ENCODE data around the gene SUPT3H. TPM values are rescaled to one million over a fixed set of nuclear protein-coding genes. Genes with fewer than 3 reads are reported as not detected.

The SUPT3H gene
- total RNA-seq, 1 donor from 2014 or later: 16.0 TPM

GRCh38 chr6:45136495-45136894, 241.2 kb downstream of the SUPT3H start:
- no peak for TF ChIP-seq CTCF (IDR thresholded peaks at IDR 0.05; ENCODE audit: partially characterized antibody, unreplicated experiment)
- peaks cover 22% of the 10 kb centered on the region for H3K36me3 Mint-ChIP-seq (ENCODE audit: unreplicated experiment)
- H3K9me3 Mint-ChIP-seq (ENCODE audit: unreplicated experiment): peaks cover 11% of the 10 kb centered on the region
- no peaks in the 10 kb centered on the region for H3K4me1 Mint-ChIP-seq (ENCODE audit: low read depth, unreplicated experiment)
- no peaks in the 10 kb centered on the region for H3K27me3 Mint-ChIP-seq (ENCODE audit: unreplicated experiment)
- H3K27ac Mint-ChIP-seq (ENCODE audit: unreplicated experiment): no peak overlapping the region
- DNase-seq: no peak
- no peak overlapping the region for H3K4me3 Mint-ChIP-seq (ENCODE audit: unreplicated experiment)

- no peak for TF ChIP-seq CTCF (IDR thresholded peaks at IDR 0.05; ENCODE audit: partially characterized antibody, unreplicated experiment)
- Mint-ChIP-seq H3K4me3 (ENCODE audit: unreplicated experiment) (no peak overlapping the region), H3K36me3 (ENCODE audit: unreplicated experiment) (peaks cover 17% of the 10 kb centered on the region), H3K27ac (ENCODE audit: unreplicated experiment) (no peak overlapping the region), H3K4me1 (ENCODE audit: low read depth, unreplicated experiment) (no peaks in the 10 kb centered on the region), H3K9me3 (ENCODE audit: unreplicated experiment) (peaks cover 10% of the 10 kb centered on the region), H3K27me3 (ENCODE audit: unreplicated experiment) (no peaks in the 10 kb centered on the region)
- no peak for DNase-seq
Observed at GRCh38 chr6:45132658-45133294, 245.0 kb downstream of the SUPT3H start.

GRCh38 chr6:45132059-45132458, 245.7 kb downstream of the SUPT3H start:
- no peak for TF ChIP-seq CTCF (IDR thresholded peaks at IDR 0.05; ENCODE audit: partially characterized antibody, unreplicated experiment)
- no peak for DNase-seq
- H3K36me3 Mint-ChIP-seq (ENCODE audit: unreplicated experiment): peaks cover 15% of the 10 kb centered on the region
- H3K4me1 Mint-ChIP-seq (ENCODE audit: low read depth, unreplicated experiment): no peaks in the 10 kb centered on the region
- no peak overlapping the region for H3K27ac Mint-ChIP-seq (ENCODE audit: unreplicated experiment)
- H3K27me3 Mint-ChIP-seq (ENCODE audit: unreplicated experiment): no peaks in the 10 kb centered on the region
- H3K4me3 Mint-ChIP-seq (ENCODE audit: unreplicated experiment): no peak overlapping the region
- peaks cover 10% of the 10 kb centered on the region for H3K9me3 Mint-ChIP-seq (ENCODE audit: unreplicated experiment)

- no peak overlapping the region for H3K4me3 Mint-ChIP-seq (ENCODE audit: unreplicated experiment)
- no peaks in the 10 kb centered on the region for H3K9me3 Mint-ChIP-seq (ENCODE audit: unreplicated experiment)
- H3K4me1 Mint-ChIP-seq (ENCODE audit: low read depth, unreplicated experiment): no peaks in the 10 kb centered on the region
- no peak for DNase-seq
- H3K27ac Mint-ChIP-seq (ENCODE audit: unreplicated experiment): no peak overlapping the region
- TF ChIP-seq CTCF (IDR thresholded peaks at IDR 0.05; ENCODE audit: partially characterized antibody, unreplicated experiment): no peak
- H3K36me3 Mint-ChIP-seq (ENCODE audit: unreplicated experiment): no peaks in the 10 kb centered on the region
- no peaks in the 10 kb centered on the region for H3K27me3 Mint-ChIP-seq (ENCODE audit: unreplicated experiment)
Observed at GRCh38 chr6:45129051-45129450, 248.7 kb downstream of the SUPT3H start.

GRCh38 chr6:45127185-45127584, 250.5 kb downstream of the SUPT3H start:
- Mint-ChIP-seq H3K27ac (ENCODE audit: unreplicated experiment) (no peak overlapping the region), H3K27me3 (ENCODE audit: unreplicated experiment) (no peaks in the 10 kb centered on the region), H3K36me3 (ENCODE audit: unreplicated experiment) (no peaks in the 10 kb centered on the region), H3K4me1 (ENCODE audit: low read depth, unreplicated experiment) (no peaks in the 10 kb centered on the region), H3K9me3 (ENCODE audit: unreplicated experiment) (no peaks in the 10 kb centered on the region), H3K4me3 (ENCODE audit: unreplicated experiment) (no peak overlapping the region)
- TF ChIP-seq CTCF (IDR thresholded peaks at IDR 0.05; ENCODE audit: partially characterized antibody, unreplicated experiment): no peak
- no peak for DNase-seq
